Smooth muscle cell (in vitro differentiated cells): ENCODE data around the gene KCNJ12. TPM values are rescaled to one million over a fixed set of nuclear protein-coding genes. Genes with fewer than 3 reads are reported as not detected.

Experiments used
- DNase-seq: peaks from one replicate; lab custom pipeline; 2025; ENCODE audit not compliant: unreplicated experiment; lab: John Stamatoyannopoulos, UW
- H2AFZ ChIP-seq: fragments of 200-600 bp; sonication (generic); 2 replicates; pipeline ENCODE4 v1.6.0; 2016; ENCODE audit warnings: antibody characterized with exemption, low read depth, mild to moderate bottlenecking
- H3F3A ChIP-seq: fragments of 200-600 bp; sonication (generic); 2 replicates; pipeline ENCODE4 v1.6.0; 2017; ENCODE audit warnings: antibody characterized with exemption, low read depth
- H3K27ac ChIP-seq: fragments of 200-600 bp; sonication (generic); 2 replicates; pipeline ENCODE4 v1.5.1; 2016; ENCODE audit warnings: low read depth, mild to moderate bottlenecking
- H3K27me3 ChIP-seq: fragments of 200-600 bp; sonication (generic); 2 replicates; pipeline ENCODE4 v1.6.1; 2016; ENCODE audit warnings: low read depth, mild to moderate bottlenecking
- H3K36me3 ChIP-seq: fragments of 200-600 bp; sonication (generic); 2 replicates; pipeline ENCODE4 v1.5.1; 2016; ENCODE audit warnings: low read depth
- H3K4me1 ChIP-seq: fragments of 200-600 bp; sonication (generic); 2 replicates; pipeline ENCODE4 v1.5.1; 2016; ENCODE audit warnings: low read depth
- H3K4me2 ChIP-seq: fragments of 200-600 bp; sonication (generic); 2 replicates; pipeline ENCODE4 v1.6.0; 2016; ENCODE audit warnings: mild to moderate bottlenecking
- H3K4me3 ChIP-seq: fragments of 200-600 bp; sonication (generic); 2 replicates; pipeline ENCODE4 v1.5.1; 2016; ENCODE audit warnings: mild to moderate bottlenecking
- H3K79me2 ChIP-seq: fragments of 200-600 bp; sonication (generic); 2 replicates; pipeline ENCODE4 v1.6.0; 2016; ENCODE audit warnings: low read depth, mild to moderate bottlenecking
- H3K9ac ChIP-seq: fragments of 200-600 bp; sonication (generic); 2 replicates; pipeline ENCODE4 v1.6.0; 2016; ENCODE audit warnings: low read depth
- H3K9me3 ChIP-seq: fragments of 200-600 bp; sonication (generic); replicated peaks from 2 replicates; pipeline ENCODE4 v1.5.1; 2016; ENCODE audit warnings: low read depth
- H4K20me1 ChIP-seq: fragments of 200-600 bp; sonication (generic); 2 replicates; pipeline ENCODE4 v1.6.0; 2016; ENCODE audit warnings: low read depth
- CTCF ChIP-seq: fragments of 200-600 bp; sonication (generic); IDR thresholded peaks from 2 replicates; pipeline ENCODE4 v1.5.1; 2017; ENCODE audit warnings: borderline replicate concordance, mild to moderate bottlenecking, antibody characterized with exemption; ENCODE audit not compliant: insufficient read depth, poor library complexity, severe bottlenecking
- WGBS: methylation state at CpG from one replicate; pipeline ENCODE4 v1.1.7; 2016; ENCODE audit warnings: low lambda C conversion rate; 5-methylcytosine and 5-hydroxymethylcytosine counted together
- polyA plus RNA-seq: library from polyadenylated mRNA; unstranded; fragments of >200 nt; fragmentation: Nextera tagmentation; extraction: Ambion mirVana; gene quantifications from 2 replicates; pipeline ENCODE4 v1.2.1, GENCODE V29; 2016
- total RNA-seq: library from RNA; depleted of rRNA; stranded (reverse); fragments of >200 nt; gene quantifications from 2 replicates; pipeline ENCODE4 v1.2.3, GENCODE V29; 2014

The KCNJ12 gene
- total and polyA plus RNA-seq, 2 experiments from 2014 or later, result 0.04 to 0.18 TPM

- Histone ChIP-seq H3K27me3 (peaks cover 14% of the 10 kb centered on the region), H2AFZ (no peak overlapping the region), H3K4me2 (no peak overlapping the region), H3K36me3 (no peaks in the 10 kb centered on the region), H4K20me1 (no peaks in the 10 kb centered on the region), H3F3A (no peaks in the 10 kb centered on the region), H3K4me3 (no peak overlapping the region), H3K27ac (no peak overlapping the region), H3K4me1 (peaks cover 1% of the 10 kb centered on the region), H3K79me2 (no peaks in the 10 kb centered on the region), H3K9me3 (no peaks in the 10 kb centered on the region), H3K9ac (no peak overlapping the region)
- no peak for TF ChIP-seq CTCF
- 89% methylated on average over 26 of the region's 29 CpGs for WGBS
- DNase-seq, result no peak
Observed at GRCh38 chr17:21382560-21383495, 6.7 kb downstream of the KCNJ12 start.

- 74% methylated on average over 8 of the region's 10 CpGs for WGBS
- Histone ChIP-seq H3K4me3 (no peak overlapping the region), H2AFZ (no peak overlapping the region), H3K9me3 (no peaks in the 10 kb centered on the region), H3K27ac (no peak overlapping the region), H3F3A (no peaks in the 10 kb centered on the region), H3K79me2 (no peaks in the 10 kb centered on the region), H3K4me1 (no peaks in the 10 kb centered on the region), H3K4me2 (no peak overlapping the region), H3K36me3 (no peaks in the 10 kb centered on the region), H4K20me1 (no peaks in the 10 kb centered on the region), H3K9ac (no peak overlapping the region), H3K27me3 (no peaks in the 10 kb centered on the region)
- DNase-seq, result no peak
- no peak for TF ChIP-seq CTCF
Observed at GRCh38 chr17:21385281-21385845, 9.2 kb downstream of the KCNJ12 start.

GRCh38 chr17:21387616-21388015 lies 11.5 kb downstream of the KCNJ12 start:
- TF ChIP-seq CTCF, result no peak
- no peaks in the 10 kb centered on the region for H3K4me1 ChIP-seq
- 86% methylated on average over 5 of the region's 5 CpGs for WGBS

More at GRCh38 chr17:21387616-21388015, 11.5 kb downstream of the KCNJ12 start:
- Histone ChIP-seq H3K27ac (no peak overlapping the region), H4K20me1 (no peaks in the 10 kb centered on the region), H3K27me3 (no peaks in the 10 kb centered on the region), H3K4me2 (no peak overlapping the region), H3K9ac (no peak overlapping the region), H3K9me3 (no peaks in the 10 kb centered on the region), H3K4me3 (no peak overlapping the region), H3K36me3 (no peaks in the 10 kb centered on the region), H3K79me2 (no peaks in the 10 kb centered on the region), H2AFZ (no peak overlapping the region), H3F3A (no peaks in the 10 kb centered on the region)
- no peak for DNase-seq
